Measurements from ENCODE around the gene SND1. TPM values are rescaled to one million over a fixed set of nuclear protein-coding genes. Genes with fewer than 3 reads are reported as not detected.

The SND1 gene
- total and polyA plus RNA-seq, 10 of the 15 experiments (the other 5 are each of a cell fraction or from before 2014, with no cell fraction given) = 52.4 to 270 (median 146) TPM

GRCh38 chr7:127891144-127891543 lies 239.2 kb downstream of the SND1 start:
- ATAC-seq (no peak), FAIRE-seq (no peak), DNase-seq (ENCODE audit: low read depth, low spot score) (no peak)
- ChIA-PET POLR2A (no interaction called here), RAD21 (ENCODE audit: unreplicated experiment) (no interaction called here), CTCF (no interaction called here), SMC1A (ENCODE audit: uncharacterized antibody, unreplicated experiment) (no interaction called here)
- Histone ChIP-seq H3K27ac (ENCODE audit: control insufficient read depth, insufficient read depth) (no peak overlapping the region), H3K36me3 (ENCODE audit: control insufficient read depth in 2 of 2, insufficient read depth in 2 of 2, low read length in 1 of 2) (peaks cover 0 to 25% of the 10 kb centered on the region in 2 experiments; a peak in 3 of 4 replicates), H3K79me2 (ENCODE audit: control insufficient read depth, insufficient read depth, low read length) (peaks cover 2% of the 10 kb centered on the region; the same call in 1 of the 2 replicates), H2AFZ (ENCODE audit: control insufficient read depth, low read depth, low read length) (no peak overlapping the region), H4K20me1 (ENCODE audit: control insufficient read depth, insufficient read depth) (no peaks in the 10 kb centered on the region), H3K4me3 (no peak overlapping the region), H3K4me2 (ENCODE audit: control insufficient read depth, insufficient read depth) (no peak overlapping the region), H3K9ac (ENCODE audit: control insufficient read depth, insufficient read depth, low read length) (no peak overlapping the region), H3K4me1 (ENCODE audit: control insufficient read depth, insufficient read depth, low read length) (peaks cover 3% of the 10 kb centered on the region; the same call in 1 of the 2 replicates), H3K9me3 (replicated peaks; ENCODE audit: control insufficient read depth, insufficient read depth, low read length) (no peaks in the 10 kb centered on the region), H3K27me3 (replicated peaks in 1 of 2; ENCODE audit: control insufficient read depth in 2 of 2, insufficient read depth in 2 of 2, low read length in 1 of 2) (no peaks in the 10 kb centered on the region)
- 99% methylated on average over 4 of the region's 4 CpGs for WGBS (ENCODE audit: insufficient coverage, insufficient replicate concordance, low lambda C conversion rate, missing lambda C conversion rate)
- in situ Hi-C loops (cut with MboI) (no loop called here), intact Hi-C loops (cut with micrococcal nuclease; ENCODE audit: unreplicated experiment) (no loop called here)
- BruUV-seq (replicated peaks) = no TSS peak
- TF ChIP-seq SP1 (IDR thresholded peaks at IDR 0.05; ENCODE audit: low read depth, low read length) (no peak), BRCA1 (IDR thresholded peaks at IDR 0.05; ENCODE audit: low read depth, low read length) (no peak), CUX1 (IDR thresholded peaks at IDR 0.05; ENCODE audit: insufficient replicate concordance, low read depth, low read length) (no peak), STAT1 (conservative IDR thresholded peaks at IDR 0.05) (no peak), SRF (IDR thresholded peaks at IDR 0.05; ENCODE audit: low read depth in 2 of 2, low read length in 2 of 2) (no peak), CHD4 (IDR thresholded peaks at IDR 0.05) (no peak), ASH2L (IDR thresholded peaks at IDR 0.05; ENCODE audit: borderline replicate concordance, low read depth) (no peak), CEBPZ (IDR thresholded peaks at IDR 0.05; ENCODE audit: low read depth, low read length) (no peak)
- TF ChIP-seq, protein P1, sequence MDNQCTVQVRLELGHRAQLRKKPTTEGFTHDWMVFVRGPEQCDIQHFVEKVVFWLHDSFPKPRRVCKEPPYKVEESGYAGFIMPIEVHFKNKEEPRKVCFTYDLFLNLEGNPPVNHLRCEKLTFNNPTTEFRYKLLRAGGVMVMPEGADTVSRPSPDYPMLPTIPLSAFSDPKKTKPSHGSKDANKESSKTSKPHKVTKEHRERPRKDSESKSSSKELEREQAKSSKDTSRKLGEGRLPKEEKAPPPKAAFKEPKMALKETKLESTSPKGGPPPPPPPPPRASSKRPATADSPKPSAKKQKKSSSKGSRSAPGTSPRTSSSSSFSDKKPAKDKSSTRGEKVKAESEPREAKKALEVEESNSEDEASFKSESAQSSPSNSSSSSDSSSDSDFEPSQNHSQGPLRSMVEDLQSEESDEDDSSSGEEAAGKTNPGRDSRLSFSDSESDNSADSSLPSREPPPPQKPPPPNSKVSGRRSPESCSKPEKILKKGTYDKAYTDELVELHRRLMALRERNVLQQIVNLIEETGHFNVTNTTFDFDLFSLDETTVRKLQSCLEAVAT (IDR thresholded peaks at IDR 0.05) = no peak
- TF ChIP-seq, protein P2, sequence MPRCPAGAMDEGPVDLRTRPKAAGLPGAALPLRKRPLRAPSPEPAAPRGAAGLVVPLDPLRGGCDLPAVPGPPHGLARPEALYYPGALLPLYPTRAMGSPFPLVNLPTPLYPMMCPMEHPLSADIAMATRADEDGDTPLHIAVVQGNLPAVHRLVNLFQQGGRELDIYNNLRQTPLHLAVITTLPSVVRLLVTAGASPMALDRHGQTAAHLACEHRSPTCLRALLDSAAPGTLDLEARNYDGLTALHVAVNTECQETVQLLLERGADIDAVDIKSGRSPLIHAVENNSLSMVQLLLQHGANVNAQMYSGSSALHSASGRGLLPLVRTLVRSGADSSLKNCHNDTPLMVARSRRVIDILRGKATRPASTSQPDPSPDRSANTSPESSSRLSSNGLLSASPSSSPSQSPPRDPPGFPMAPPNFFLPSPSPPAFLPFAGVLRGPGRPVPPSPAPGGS (IDR thresholded peaks at IDR 0.05; ENCODE audit: borderline replicate concordance, insufficient read depth, low read depth, low read length, poor library complexity, severe bottlenecking) = no peak
- TF ChIP-seq, protein P3, sequence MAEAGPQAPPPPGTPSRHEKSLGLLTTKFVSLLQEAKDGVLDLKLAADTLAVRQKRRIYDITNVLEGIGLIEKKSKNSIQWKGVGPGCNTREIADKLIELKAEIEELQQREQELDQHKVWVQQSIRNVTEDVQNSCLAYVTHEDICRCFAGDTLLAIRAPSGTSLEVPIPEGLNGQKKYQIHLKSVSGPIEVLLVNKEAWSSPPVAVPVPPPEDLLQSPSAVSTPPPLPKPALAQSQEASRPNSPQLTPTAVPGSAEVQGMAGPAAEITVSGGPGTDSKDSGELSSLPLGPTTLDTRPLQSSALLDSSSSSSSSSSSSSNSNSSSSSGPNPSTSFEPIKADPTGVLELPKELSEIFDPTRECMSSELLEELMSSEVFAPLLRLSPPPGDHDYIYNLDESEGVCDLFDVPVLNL (IDR thresholded peaks at IDR 0.05; ENCODE audit: low read depth, low read length) = no peak

All from GM12878 (cell line).